ENCODE measurements around the gene NGRN. TPM values are rescaled to one million over a fixed set of nuclear protein-coding genes. Genes with fewer than 3 reads are reported as not detected.

NGRN gene
- total RNA-seq, 4 donors from 2014 or later = 47.9 to 85.1 (median 70.7) TPM

- no peak for TF ChIP-seq CTCF (IDR thresholded peaks at IDR 0.05; ENCODE audit: low read depth)
Observed at GRCh38 chr15:90307661-90308060, 42.2 kb downstream of the NGRN start.

- TF ChIP-seq CTCF (IDR thresholded peaks at IDR 0.05; ENCODE audit: low read depth) = no peak
Observed at GRCh38 chr15:90309020-90309419, 43.5 kb downstream of the NGRN start.

- no peak for TF ChIP-seq CTCF (IDR thresholded peaks at IDR 0.05; ENCODE audit: low read depth)
Observed at GRCh38 chr15:90315278-90315982, 50.0 kb downstream of the NGRN start.

GRCh38 chr15:90316139-90316538, 50.7 kb downstream of the NGRN start:
- no peak for TF ChIP-seq CTCF (IDR thresholded peaks at IDR 0.05; ENCODE audit: low read depth)

GRCh38 chr15:90318591-90318990, 53.1 kb downstream of the NGRN start:
- no peak for TF ChIP-seq CTCF (IDR thresholded peaks at IDR 0.05; ENCODE audit: low read depth)

- TF ChIP-seq CTCF (IDR thresholded peaks at IDR 0.05; ENCODE audit: low read depth) = no peak
Observed at GRCh38 chr15:90320062-90320884, 54.8 kb downstream of the NGRN start.

GRCh38 chr15:90320885-90321278, 55.4 kb downstream of the NGRN start:
- no peak for TF ChIP-seq CTCF (IDR thresholded peaks at IDR 0.05; ENCODE audit: low read depth)

All from subcutaneous adipose tissue (tissue), 4 donors.